ENCODE measurements around the gene GFM1.

Gene GFM1

DNA sequence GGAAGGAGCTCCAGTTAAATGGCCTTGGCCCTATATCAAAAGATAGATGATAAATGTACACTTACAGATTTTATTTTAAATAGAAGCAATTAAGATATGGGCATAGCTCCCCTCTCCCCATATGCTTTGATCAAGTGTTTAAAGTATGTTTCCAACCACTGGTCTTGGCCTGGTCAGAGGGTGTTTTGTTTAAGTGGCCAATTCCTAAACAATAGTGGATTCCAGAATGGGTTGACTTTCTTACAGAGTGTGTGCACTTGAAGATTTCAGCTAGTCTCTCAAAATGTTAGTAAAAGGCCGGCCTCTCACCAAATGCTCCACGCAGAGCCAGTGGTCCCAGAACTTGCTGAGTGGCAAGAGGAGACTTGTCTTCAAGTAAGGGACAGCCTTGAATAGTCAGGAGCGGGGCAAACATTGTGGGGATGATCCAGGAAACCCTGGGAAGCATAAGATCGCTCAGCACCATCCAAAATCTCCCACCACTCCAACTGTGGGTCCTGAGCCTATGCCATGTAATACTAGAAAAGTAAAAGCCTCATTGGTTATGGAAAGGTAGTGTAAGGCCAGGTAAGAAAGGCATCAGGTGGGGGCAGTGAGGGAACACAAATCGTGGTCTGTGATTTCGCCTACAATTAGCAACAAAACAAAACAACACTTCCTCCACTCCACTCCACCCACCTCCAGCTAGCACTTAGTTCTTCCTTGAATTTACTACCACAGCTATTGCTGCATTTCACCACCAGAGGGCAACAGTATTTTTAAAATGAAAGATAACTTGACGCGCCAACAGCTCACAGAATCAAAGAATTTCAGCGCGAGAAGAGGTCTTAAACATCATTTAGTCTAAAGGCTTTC is 83.1 kb downstream of the GFM1 start:
- DNase-seq (ENCODE audit: low read depth), result peak; percentile 52

DNA sequence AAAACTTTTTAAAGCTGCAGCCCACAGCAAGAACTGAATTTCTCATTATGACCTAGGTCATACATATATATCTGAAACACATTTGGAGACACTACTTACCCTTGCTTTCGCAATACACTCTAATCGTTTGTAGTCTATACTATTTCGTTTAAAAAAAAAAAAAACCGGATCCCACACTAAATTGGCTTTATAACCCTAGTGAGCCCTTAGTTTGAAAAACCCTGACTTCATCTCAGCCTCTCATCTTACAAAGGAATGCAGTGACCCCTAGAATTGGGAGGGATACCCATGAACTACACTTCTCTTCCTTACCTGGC is 83.7 kb downstream of the GFM1 start:
- no peak for DNase-seq (ENCODE audit: low read depth)

DNA sequence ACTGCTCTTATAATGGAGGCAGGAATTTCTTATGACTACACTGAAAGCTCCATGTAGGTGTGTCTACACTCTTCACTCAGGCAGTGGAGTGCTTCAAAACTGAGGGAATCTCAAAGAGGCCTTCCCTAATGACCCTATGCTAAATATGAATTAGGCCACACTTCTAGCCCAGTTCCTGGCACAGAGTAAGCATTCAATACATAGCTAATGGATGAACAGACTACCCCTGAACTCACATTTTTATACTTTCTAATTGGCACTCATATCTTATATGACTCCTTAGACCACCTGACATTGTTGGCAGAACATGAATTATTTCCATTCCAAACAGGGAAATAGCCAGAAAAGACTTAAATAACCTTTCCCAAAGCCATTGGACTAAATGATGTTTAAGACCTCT is 84.5 kb downstream of the GFM1 start:
- no peak for DNase-seq (ENCODE audit: low read depth)

DNA sequence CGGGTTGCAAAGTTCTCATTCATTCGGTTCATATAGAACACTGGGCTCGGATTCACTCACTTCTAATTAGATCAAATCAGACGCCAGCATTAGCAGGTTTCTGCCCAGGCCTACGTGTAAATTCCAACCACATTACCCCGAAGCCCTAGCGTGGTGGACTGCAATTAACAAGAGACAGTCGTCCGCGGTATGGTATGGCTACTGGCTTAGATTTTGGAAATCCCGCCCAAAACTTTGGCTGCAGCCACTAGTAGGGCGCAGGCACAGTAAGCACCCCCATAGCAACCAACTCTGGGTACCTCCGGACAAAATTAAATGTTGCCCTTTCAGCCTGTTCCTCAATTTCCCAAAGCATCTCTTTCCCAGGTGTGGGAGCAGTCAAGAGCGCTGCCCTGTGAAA is 87.2 kb downstream of the GFM1 start:
- DNase-seq (ENCODE audit: low read depth), result no peak

DNA sequence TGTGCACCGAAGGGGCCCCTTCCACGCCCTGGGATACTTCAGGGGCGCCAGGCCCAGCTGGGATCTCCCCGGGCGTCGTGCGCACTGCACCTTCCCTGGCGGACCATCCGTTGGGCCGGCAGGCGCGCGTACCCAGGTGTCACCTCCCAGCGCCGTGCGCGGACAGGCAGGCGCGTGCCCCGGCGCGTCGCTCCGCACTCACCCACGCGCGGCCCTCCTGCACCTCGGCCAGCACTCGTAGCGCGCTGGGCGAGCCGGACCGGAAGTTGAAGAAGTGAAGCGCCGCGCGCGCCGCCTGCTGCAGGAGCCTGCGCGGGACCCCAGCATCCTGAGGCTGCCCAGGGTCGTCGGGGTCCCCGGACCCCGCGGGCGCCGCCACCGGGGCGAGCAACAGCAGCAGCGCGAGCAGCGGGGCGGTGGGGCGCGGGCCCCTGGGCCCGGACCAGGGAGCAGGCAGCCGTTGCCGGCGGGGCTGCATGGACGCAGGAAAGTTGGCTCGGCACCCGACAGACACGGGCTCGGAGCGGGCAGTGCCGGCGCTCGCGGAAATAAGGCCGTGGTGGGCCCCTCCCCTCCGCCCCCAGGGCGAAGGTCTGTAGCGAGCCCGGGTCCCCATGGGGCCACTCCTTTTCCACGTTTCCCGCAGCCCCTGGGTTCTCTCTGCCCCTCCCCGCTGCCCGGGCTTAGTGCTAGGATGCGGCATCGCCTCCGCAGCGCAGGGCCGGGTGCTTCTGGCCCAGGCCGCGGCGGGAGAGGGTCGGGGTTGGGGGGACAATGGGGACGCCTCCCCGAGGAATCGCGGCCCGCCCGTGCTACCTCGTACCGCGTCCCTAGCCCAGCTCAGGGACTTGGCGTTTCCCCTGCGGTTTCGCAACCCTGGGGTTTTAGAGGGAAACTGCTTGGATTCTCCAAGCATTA is 87.9 kb downstream of the GFM1 start, which contains the start of gene RARRES1:
TSS of gene RARRES1 (minus strand) at position 520 of the 918 bp plus-strand sequence. CDS start at position 478, 42 bp downstream.
- DNase-seq (ENCODE audit: low read depth), result no peak

DNA sequence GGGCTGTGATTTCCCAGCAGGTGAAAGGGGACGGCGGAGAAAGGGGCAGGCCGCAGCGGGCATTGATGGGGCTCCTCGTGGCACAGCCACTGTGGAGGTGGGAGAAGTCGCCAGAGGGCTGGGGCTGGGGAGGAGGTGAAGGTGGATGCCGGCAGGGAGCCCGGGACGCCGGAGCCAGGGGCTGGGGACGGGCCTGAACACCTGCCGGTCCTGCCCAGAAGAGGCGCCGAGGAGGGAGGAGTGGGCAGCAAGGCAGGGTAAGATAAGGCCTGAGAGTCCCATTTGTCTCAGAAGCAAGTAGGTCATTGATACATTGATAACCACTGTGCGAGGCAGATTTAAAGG is 88.5 kb downstream of the GFM1 start:
- DNase-seq (ENCODE audit: low read depth), result no peak

DNA sequence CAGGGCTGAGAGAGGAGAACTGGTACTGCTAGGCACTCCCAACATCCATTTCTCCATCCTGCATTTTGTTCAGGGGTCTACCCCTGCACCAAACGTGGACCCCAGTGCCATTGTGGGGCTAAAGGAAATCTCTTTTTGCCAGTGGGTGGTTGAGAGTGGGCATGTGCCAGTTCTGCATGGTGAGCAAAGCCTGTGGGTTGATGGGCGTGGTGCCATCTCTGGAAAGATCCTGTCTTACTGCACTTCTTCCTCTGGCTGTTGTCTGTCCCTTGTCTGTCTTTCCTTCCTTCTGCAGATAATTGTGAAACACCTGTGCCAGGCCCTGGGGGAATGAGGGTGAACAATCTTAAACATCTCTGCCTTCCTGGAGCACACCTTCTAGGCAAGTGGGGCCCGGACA is 89.3 kb downstream of the GFM1 start:
- no peak for DNase-seq (ENCODE audit: low read depth)

DNA sequence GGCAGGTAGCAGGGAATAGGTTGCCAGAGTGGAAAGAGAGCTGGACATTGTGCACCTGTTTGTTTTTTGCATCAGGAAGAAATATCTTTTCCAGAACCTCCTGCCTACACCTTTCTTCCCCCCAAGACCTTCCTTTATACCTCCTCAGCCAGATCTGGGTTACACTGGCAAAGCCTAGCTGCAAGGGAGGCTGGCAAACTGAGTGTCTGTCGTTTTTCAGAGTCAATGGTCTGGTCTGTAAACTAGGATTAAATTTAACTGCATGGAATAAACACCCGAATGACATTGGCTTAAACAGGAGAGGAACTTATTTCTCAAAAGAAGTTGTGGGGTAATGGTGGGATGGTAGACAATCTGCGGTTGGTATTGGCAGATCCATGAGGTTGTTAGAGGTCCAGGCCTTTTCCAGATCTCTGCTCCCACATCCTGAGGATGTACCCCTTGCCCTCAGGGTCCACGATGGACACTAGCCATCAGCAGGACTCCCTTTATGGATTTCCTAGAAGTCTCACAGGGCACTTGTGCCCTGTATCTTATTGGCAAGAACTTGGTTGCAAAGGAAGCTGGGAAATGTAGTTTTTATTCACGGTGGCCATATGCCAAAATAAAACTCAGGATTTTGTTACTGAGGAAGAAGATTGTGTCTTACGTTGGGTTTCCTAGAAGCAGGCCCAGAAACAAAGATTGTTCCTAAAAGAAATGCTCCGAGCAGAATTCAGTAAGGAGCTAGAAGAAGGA is 91.1 kb downstream of the GFM1 start:
- no peak for DNase-seq (ENCODE audit: low read depth)

DNA sequence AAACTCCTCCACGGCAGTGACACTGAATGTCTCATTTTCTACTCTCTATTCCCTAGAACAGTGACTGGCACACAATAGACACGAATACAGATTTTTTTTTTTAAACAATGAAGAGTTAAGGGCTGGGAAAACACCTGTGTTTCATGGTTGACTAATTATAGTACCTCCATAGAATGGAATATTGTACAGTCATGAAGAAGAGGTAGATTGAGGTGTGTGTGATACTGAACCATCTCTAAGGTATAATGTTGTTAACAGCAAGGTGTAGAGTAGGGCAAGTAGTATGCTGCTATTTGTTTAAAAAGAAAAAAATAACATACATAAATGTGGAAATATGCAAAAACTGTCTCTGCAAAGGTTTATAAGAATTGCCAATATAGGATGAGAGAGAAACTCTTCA is 93.1 kb downstream of the GFM1 start:
- no peak for DNase-seq (ENCODE audit: low read depth)

DNA sequence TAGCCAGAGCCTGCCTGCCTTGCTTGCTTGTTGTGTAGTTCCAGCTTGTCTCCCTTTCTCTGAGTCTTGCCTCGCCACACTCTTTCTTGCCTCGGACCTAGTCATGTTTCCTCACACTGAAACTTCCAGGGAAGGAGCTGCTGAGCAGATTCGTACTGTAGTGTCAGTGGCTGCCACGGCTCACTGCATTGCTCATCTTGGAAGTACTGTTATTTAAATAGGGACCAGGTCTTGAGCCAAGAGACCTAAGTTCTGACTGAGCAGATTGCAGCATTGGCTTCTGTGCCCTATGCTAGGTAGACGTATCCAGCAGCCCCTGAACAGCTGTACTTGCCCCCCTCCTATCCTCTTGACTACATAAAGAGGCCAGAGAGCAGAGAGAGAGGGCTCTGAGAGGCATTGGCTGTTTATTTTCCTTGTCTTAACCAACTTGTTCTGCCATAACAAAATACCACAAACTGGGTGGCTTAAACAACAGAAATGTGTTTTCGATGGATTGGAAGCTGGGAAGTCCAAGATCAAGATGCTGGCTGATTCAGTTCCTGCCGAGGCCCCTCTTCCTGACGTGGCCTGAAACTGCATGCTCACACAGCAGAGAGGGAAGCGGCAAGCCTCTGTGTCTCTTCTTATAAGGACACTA is 93.8 kb downstream of the GFM1 start:
- no peak for DNase-seq (ENCODE audit: low read depth)

DNA sequence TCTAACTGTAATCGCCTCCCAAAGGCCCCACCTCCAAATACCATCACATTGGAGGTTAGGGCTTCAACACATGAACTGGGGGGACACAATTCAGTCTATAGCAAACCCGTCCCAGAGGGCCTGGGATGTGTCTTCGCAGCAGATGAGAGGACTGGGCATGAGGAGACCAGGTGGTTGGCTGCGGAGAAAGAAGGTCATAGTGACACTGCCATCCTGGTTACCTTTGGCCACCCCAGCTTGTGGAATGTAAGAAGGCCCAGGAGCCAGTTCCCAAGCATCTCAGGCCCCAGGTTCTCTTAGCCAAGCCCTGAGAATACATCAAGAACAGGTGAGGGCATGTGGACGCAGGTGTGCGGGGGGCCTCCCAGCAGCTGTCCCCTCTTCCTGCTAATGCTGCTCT is 94.3 kb downstream of the GFM1 start:
- no peak for DNase-seq (ENCODE audit: low read depth)

DNA sequence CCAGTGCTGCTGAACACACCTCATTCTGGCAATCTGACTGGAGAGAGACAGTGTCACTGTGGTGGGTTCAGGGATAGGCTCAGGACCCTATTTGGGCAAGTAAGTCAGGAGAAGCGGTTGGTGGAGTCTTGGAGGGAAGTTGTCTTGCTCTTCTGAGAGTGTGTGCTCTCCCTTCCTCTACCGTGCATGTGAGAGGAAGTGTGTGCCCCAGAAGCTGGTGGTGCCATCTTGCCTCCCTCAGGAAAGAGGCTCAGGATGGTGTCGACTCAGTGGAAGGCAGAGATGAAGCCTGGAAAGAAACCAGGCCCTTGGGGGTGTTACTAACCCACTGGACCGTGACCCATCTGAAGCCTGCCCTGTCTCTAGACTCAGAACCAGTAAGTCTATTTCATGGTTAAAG is 94.8 kb downstream of the GFM1 start:
- DNase-seq (ENCODE audit: low read depth), result no peak

DNA sequence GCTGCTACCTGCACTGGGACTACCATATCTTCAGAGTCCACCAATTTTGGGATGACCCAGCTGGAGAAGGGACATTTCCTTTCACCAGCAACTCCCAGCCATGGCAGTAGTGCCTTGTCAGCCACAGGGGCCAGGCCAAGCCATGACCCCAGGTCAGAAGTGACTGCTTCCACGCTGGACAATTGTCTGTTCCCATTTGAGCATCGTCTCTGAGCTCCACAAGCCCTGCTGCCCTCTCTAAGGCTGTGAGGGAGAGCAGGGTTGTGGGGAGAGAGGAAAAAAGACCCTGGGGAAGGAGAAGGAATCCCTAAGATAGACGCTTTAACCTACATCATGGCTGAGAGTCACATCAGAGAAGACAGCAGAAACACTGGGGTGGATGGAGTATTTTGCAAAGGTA is 95.3 kb downstream of the GFM1 start:
- no peak for DNase-seq (ENCODE audit: low read depth)
